WTC11 (cell line): Measurements from ENCODE around the gene IPPK. TPM values are rescaled to one million over a fixed set of nuclear protein-coding genes. Genes with fewer than 3 reads are reported as not detected.

Experiments used
- ATAC-seq: fragments of 200-7000 bp; cut with Tn5 transposase; 2 replicates; pipeline ENCODE4 v1.10.0; 2021; ENCODE audit warnings: mild to moderate bottlenecking, moderate library complexity
- CTCF ChIA-PET: fragments of 300-600 bp; sonication (Branson Sonifier 250); formaldehyde crosslinking; loops from one replicate; lab custom pipeline; 2021; ENCODE audit warnings: antibody characterized with exemption; lab: Charles Lee
- POLR2A ChIA-PET: fragments of 350-600 bp; sonication (Branson Sonifier 250); formaldehyde crosslinking; loops from one replicate; lab custom pipeline; 2021; ENCODE audit warnings: antibody characterized with exemption; lab: Charles Lee
- DNase-seq: peaks from one replicate; pipeline ENCODE4 v3.0.0; 2021; ENCODE audit warnings: low spot score
- H3K27ac Mint-ChIP-seq: 2 replicates; pipeline ENCODE4 v1.8.0; 2021; ENCODE audit warnings: mixed read lengths
- H3K27me3 Mint-ChIP-seq: 2 replicates; pipeline ENCODE4 v1.8.0; 2021; ENCODE audit warnings: low read depth, mild to moderate bottlenecking, moderate library complexity, mixed read lengths
- H3K36me3 Mint-ChIP-seq: 2 replicates; pipeline ENCODE4 v1.8.0; 2021; ENCODE audit warnings: mixed read lengths
- H3K4me1 Mint-ChIP-seq: 2 replicates; pipeline ENCODE4 v1.8.0; 2022; ENCODE audit warnings: mixed read lengths
- H3K4me3 Mint-ChIP-seq: 2 replicates; pipeline ENCODE4 v1.8.0; 2021; ENCODE audit warnings: mild to moderate bottlenecking, moderate library complexity, mixed read lengths
- H3K9me3 Mint-ChIP-seq: 2 replicates; pipeline ENCODE4 v1.8.0; 2021; ENCODE audit warnings: mixed read lengths
- ETV6 ChIP-seq: sonication (generic); formaldehyde crosslinking; IDR thresholded peaks from 2 replicates; pipeline ENCODE4 v1.8.1; 2022; ENCODE audit warnings: mild to moderate bottlenecking, missing genetic modification reagents
- GRHL2 ChIP-seq: fragments of 250-450 bp; sonication (Bioruptor Pico); IDR thresholded peaks from 2 replicates; pipeline ENCODE4 v1.8.0; 2022; ENCODE audit warnings: mild to moderate bottlenecking, moderate library complexity; ENCODE audit not compliant: insufficient replicate concordance, severe bottlenecking
- HMGA2 ChIP-seq: fragments of 250-450 bp; sonication (Bioruptor Pico); IDR thresholded peaks from 2 replicates; pipeline ENCODE4 v1.4.0; 2021; ENCODE audit warnings: mild to moderate bottlenecking, moderate library complexity
- JUN ChIP-seq: sonication (generic); formaldehyde crosslinking; IDR thresholded peaks from 2 replicates; pipeline ENCODE4 v1.8.0; 2023; ENCODE audit warnings: mild to moderate bottlenecking, missing genetic modification reagents
- MXD4 ChIP-seq: fragments of 250-450 bp; sonication (Bioruptor Pico); IDR thresholded peaks from 2 replicates; pipeline ENCODE4 v1.8.0; 2021; ENCODE audit warnings: mild to moderate bottlenecking, moderate library complexity, borderline replicate concordance
- NFATC4 ChIP-seq: fragments of 250-450 bp; sonication (Bioruptor Pico); IDR thresholded peaks from 2 replicates; pipeline ENCODE4 v1.9.0; 2021; ENCODE audit warnings: mild to moderate bottlenecking
- OVOL2 ChIP-seq: fragments of 250-450 bp; sonication (Bioruptor Pico); IDR thresholded peaks from 2 replicates; pipeline ENCODE4 v1.9.0; 2021; ENCODE audit warnings: mild to moderate bottlenecking, borderline replicate concordance
- PRRX2 ChIP-seq: fragments of 250-450 bp; sonication (Bioruptor Pico); IDR thresholded peaks from 2 replicates; pipeline ENCODE4 v1.8.0; 2021; ENCODE audit warnings: mild to moderate bottlenecking
- SMAD4 ChIP-seq: sonication (generic); formaldehyde crosslinking; IDR thresholded peaks from 2 replicates; pipeline ENCODE4 v1.8.0; 2022; ENCODE audit warnings: mild to moderate bottlenecking, missing genetic modification reagents
- SP1 ChIP-seq: sonication (generic); formaldehyde crosslinking; conservative IDR thresholded peaks from 2 replicates; pipeline ENCODE4 v1.8.1; 2022; ENCODE audit warnings: missing genetic modification reagents
- TP53 ChIP-seq: sonication (generic); formaldehyde crosslinking; IDR thresholded peaks from 2 replicates; pipeline ENCODE4 v1.8.1; 2023; ENCODE audit warnings: mild to moderate bottlenecking, missing genetic modification reagents
- ZNF232 ChIP-seq: sonication (generic); formaldehyde crosslinking; IDR thresholded peaks from 2 replicates; pipeline ENCODE4 v1.8.0; 2022; ENCODE audit warnings: mild to moderate bottlenecking, missing genetic modification reagents
- ZNF396 ChIP-seq: fragments of 250-450 bp; sonication (Bioruptor Pico); IDR thresholded peaks from 2 replicates; pipeline ENCODE4 v1.8.0; 2021; ENCODE audit warnings: mild to moderate bottlenecking, moderate library complexity, borderline replicate concordance
- ZNF416 ChIP-seq: fragments of 250-450 bp; sonication (Bioruptor Pico); IDR thresholded peaks from 2 replicates; pipeline ENCODE4 v1.9.0; 2021; ENCODE audit warnings: mild to moderate bottlenecking, inconsistent platforms
- total RNA-seq: library from RNA; stranded (reverse); gene quantifications from 3 replicates; pipeline ENCODE4 v1.2.3, GENCODE V29; 2021
- TF ChIP-seq, protein P1 (sequence below): sonication (generic); formaldehyde crosslinking; IDR thresholded peaks from 2 replicates; pipeline ENCODE4 v1.8.0; 2023; ENCODE audit warnings: missing genetic modification reagents
- TF ChIP-seq, protein P2 (sequence below): sonication (generic); formaldehyde crosslinking; IDR thresholded peaks from 2 replicates; pipeline ENCODE4 v1.8.0; 2023; ENCODE audit warnings: mild to moderate bottlenecking, missing genetic modification reagents
- TF ChIP-seq, protein P3 (sequence below): sonication (generic); formaldehyde crosslinking; IDR thresholded peaks from 2 replicates; pipeline ENCODE4 v1.8.1; 2022; ENCODE audit warnings: low read depth, missing genetic modification reagents, borderline replicate concordance
- TF ChIP-seq, protein P4 (sequence below): fragments of 250-450 bp; sonication (Bioruptor Pico); IDR thresholded peaks from 2 replicates; pipeline ENCODE4 v1.8.0; 2021; ENCODE audit warnings: mild to moderate bottlenecking

IPPK gene
- total RNA-seq, 1 experiment from 2014 or later, result 8.6 TPM

GRCh38 chr9:92696619-92697018 is 26.7 kb upstream of the IPPK start (continued):
- TF ChIP-seq, protein P1, sequence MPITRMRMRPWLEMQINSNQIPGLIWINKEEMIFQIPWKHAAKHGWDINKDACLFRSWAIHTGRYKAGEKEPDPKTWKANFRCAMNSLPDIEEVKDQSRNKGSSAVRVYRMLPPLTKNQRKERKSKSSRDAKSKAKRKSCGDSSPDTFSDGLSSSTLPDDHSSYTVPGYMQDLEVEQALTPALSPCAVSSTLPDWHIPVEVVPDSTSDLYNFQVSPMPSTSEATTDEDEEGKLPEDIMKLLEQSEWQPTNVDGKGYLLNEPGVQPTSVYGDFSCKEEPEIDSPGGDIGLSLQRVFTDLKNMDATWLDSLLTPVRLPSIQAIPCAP (CRISPR knock-in tag), result no peak
- TF ChIP-seq GRHL2 (CRISPR knock-in tag), result no peak

- H3K27me3 Mint-ChIP-seq, result no peaks in the 10 kb centered on the region; the same call in 1 of the 2 replicates
- no peak overlapping the region for H3K27ac Mint-ChIP-seq
- peaks cover 21% of the 10 kb centered on the region for H3K9me3 Mint-ChIP-seq
- DNase-seq, result peak; percentile 24
- peaks cover 5% of the 10 kb centered on the region for H3K4me1 Mint-ChIP-seq
- H3K36me3 Mint-ChIP-seq, result no peaks in the 10 kb centered on the region
- TF ChIP-seq MXD4 (CRISPR knock-in tag) (no peak), NFATC4 (CRISPR knock-in tag) (no peak), SMAD4 (no peak), OVOL2 (CRISPR knock-in tag) (no peak), ZNF232 (CRISPR knock-in tag) (no peak), GRHL2 (CRISPR knock-in tag) (no peak), ETV6 (no peak), TP53 (CRISPR knock-in tag) (no peak), PRRX2 (no peak), HMGA2 (CRISPR knock-in tag) (no peak), ZNF396 (CRISPR knock-in tag) (no peak)
- TF ChIP-seq, protein P2, sequence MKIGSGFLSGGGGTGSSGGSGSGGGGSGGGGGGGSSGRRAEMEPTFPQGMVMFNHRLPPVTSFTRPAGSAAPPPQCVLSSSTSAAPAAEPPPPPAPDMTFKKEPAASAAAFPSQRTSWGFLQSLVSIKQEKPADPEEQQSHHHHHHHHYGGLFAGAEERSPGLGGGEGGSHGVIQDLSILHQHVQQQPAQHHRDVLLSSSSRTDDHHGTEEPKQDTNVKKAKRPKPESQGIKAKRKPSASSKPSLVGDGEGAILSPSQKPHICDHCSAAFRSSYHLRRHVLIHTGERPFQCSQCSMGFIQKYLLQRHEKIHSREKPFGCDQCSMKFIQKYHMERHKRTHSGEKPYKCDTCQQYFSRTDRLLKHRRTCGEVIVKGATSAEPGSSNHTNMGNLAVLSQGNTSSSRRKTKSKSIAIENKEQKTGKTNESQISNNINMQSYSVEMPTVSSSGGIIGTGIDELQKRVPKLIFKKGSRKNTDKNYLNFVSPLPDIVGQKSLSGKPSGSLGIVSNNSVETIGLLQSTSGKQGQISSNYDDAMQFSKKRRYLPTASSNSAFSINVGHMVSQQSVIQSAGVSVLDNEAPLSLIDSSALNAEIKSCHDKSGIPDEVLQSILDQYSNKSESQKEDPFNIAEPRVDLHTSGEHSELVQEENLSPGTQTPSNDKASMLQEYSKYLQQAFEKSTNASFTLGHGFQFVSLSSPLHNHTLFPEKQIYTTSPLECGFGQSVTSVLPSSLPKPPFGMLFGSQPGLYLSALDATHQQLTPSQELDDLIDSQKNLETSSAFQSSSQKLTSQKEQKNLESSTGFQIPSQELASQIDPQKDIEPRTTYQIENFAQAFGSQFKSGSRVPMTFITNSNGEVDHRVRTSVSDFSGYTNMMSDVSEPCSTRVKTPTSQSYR, result no peak
- TF ChIP-seq, protein P3, sequence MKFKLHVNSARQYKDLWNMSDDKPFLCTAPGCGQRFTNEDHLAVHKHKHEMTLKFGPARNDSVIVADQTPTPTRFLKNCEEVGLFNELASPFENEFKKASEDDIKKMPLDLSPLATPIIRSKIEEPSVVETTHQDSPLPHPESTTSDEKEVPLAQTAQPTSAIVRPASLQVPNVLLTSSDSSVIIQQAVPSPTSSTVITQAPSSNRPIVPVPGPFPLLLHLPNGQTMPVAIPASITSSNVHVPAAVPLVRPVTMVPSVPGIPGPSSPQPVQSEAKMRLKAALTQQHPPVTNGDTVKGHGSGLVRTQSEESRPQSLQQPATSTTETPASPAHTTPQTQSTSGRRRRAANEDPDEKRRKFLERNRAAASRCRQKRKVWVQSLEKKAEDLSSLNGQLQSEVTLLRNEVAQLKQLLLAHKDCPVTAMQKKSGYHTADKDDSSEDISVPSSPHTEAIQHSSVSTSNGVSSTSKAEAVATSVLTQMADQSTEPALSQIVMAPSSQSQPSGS (CRISPR knock-in tag), result no peak
- TF ChIP-seq, protein P4, sequence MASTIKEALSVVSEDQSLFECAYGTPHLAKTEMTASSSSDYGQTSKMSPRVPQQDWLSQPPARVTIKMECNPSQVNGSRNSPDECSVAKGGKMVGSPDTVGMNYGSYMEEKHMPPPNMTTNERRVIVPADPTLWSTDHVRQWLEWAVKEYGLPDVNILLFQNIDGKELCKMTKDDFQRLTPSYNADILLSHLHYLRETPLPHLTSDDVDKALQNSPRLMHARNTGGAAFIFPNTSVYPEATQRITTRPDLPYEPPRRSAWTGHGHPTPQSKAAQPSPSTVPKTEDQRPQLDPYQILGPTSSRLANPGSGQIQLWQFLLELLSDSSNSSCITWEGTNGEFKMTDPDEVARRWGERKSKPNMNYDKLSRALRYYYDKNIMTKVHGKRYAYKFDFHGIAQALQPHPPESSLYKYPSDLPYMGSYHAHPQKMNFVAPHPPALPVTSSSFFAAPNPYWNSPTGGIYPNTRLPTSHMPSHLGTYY (CRISPR knock-in tag), result no peak
- POLR2A ChIA-PET, result no interaction called here
- CTCF ChIA-PET, result interaction anchor here (1.1 to 1.4 kb wide), 2 partner anchors 20 to 104 kb away, joined by 3 to 6 read pairs; no protein-coding TSS in a partner anchor
- H3K4me3 Mint-ChIP-seq, result no peak overlapping the region
- peak; percentile 92 for ATAC-seq
Observed at GRCh38 chr9:92686954-92687353, 17.0 kb upstream of the IPPK start.

- ChIA-PET CTCF (interaction anchor here (0.7 kb wide), 1 partner anchor 102 kb away, joined by 3 read pairs; no protein-coding TSS in a partner anchor), POLR2A (no interaction called here)
- no peaks in the 10 kb centered on the region for H3K27me3 Mint-ChIP-seq
- H3K9me3 Mint-ChIP-seq, result peaks cover 8% of the 10 kb centered on the region
- no peak overlapping the region for H3K27ac Mint-ChIP-seq
- peaks cover 7% of the 10 kb centered on the region for H3K4me1 Mint-ChIP-seq
- ATAC-seq (peak; percentile 39; the same call in 1 of the 2 replicates), DNase-seq (peak; percentile 25)
- no peaks in the 10 kb centered on the region for H3K36me3 Mint-ChIP-seq
- H3K4me3 Mint-ChIP-seq, result no peak overlapping the region
- TF ChIP-seq ZNF416 (CRISPR knock-in tag) (no peak), SP1 (CRISPR knock-in tag) (no peak), ZNF232 (CRISPR knock-in tag) (no peak), JUN (CRISPR knock-in tag) (no peak)
Observed at GRCh38 chr9:92685022-92685421, 15.1 kb upstream of the IPPK start.
